GM03348 (cell line): ENCODE results near the gene TXNDC5.
"Not testable (repeated sequence)": the region's sequence is repeated elsewhere in the genome, so short reads cannot be mapped to it uniquely, and the experiment has no call there.

Source experiments
- DNase-seq: peaks from one replicate; pipeline ENCODE4 v3.0.0; 2012; ENCODE audit warnings: low spot score

TXNDC5 gene

GRCh38 chr6:7894262-7895124 lies 16.1 kb downstream of the TXNDC5 start:
- no peak for DNase-seq

- no peak for DNase-seq
Observed at GRCh38 chr6:7893342-7893741, 17.2 kb downstream of the TXNDC5 start.

GRCh38 chr6:7892367-7892766 lies 18.2 kb downstream of the TXNDC5 start:
- not testable (repeated sequence) for DNase-seq

- DNase-seq = no peak
Observed at GRCh38 chr6:7891078-7891872, 19.3 kb downstream of the TXNDC5 start.

GRCh38 chr6:7888587-7889357 lies 21.8 kb downstream of the TXNDC5 start:
- no peak for DNase-seq

GRCh38 chr6:7887278-7887991 lies 23.2 kb downstream of the TXNDC5 start:
- no peak for DNase-seq

- DNase-seq = no peak
Observed at GRCh38 chr6:7886132-7886531, 24.5 kb downstream of the TXNDC5 start.

GRCh38 chr6:7883381-7883780 lies 27.2 kb downstream of the TXNDC5 start:
- no peak for DNase-seq

GRCh38 chr6:7882505-7883257 lies 27.9 kb downstream of the TXNDC5 start:
- no peak for DNase-seq

GRCh38 chr6:7881765-7882500 lies 28.7 kb downstream of the TXNDC5 start:
- DNase-seq = no peak

GRCh38 chr6:7880718-7881107 lies 29.9 kb downstream of the TXNDC5 start:
- DNase-seq = no peak

- DNase-seq = no peak
Observed at GRCh38 chr6:7879980-7880717, 30.4 kb downstream of the TXNDC5 start.

- DNase-seq = no peak
Observed at GRCh38 chr6:7879579-7879978, 31.0 kb downstream of the TXNDC5 start.

- DNase-seq = no peak
Observed at GRCh38 chr6:7879043-7879442, 31.5 kb downstream of the TXNDC5 start.

GRCh38 chr6:7878401-7878964 lies 32.1 kb downstream of the TXNDC5 start:
- no peak for DNase-seq

- no peak for DNase-seq
Observed at GRCh38 chr6:7868926-7869325, 41.7 kb downstream of the TXNDC5 start.

- DNase-seq = no peak
Observed at GRCh38 chr6:7866526-7866925, 44.1 kb downstream of the TXNDC5 start.

- DNase-seq = peak; percentile 41
Observed at GRCh38 chr6:7865781-7866180, 44.8 kb downstream of the TXNDC5 start.

GRCh38 chr6:7859591-7859990 lies 51.0 kb downstream of the TXNDC5 start:
- no peak for DNase-seq
